GM18519 (cell line): ENCODE data around the gene ACP3.

Source experiments
- ATAC-seq: cut with Tn5 transposase; IDR thresholded peaks from one replicate; pipeline ENCODE4 v1.9.1; 2021; ENCODE audit warnings: mild to moderate bottlenecking, moderate library complexity; ENCODE audit not compliant: unreplicated experiment, low FRiP score

ACP3 gene

DNA sequence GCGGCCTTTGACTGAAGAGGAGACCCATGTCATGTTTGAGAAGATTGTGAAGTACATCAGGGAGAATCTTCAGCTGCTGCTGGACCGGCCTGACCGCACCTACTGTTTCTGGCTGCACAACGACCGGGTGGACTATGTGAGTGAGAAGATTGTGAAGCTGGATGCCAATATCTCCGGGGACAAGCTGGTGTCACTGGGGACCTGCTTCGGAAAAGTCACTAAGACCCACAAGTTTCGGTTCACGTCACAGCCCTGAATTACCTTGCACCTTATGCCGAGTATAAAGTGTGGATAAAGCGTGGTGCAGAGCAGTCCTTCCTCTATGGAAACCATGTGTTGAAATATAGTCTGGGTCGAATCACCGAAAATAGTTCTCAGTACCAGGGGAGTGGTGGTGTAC, 84.0 kb downstream of the ACP3 start:
- ATAC-seq, result no peak

DNA sequence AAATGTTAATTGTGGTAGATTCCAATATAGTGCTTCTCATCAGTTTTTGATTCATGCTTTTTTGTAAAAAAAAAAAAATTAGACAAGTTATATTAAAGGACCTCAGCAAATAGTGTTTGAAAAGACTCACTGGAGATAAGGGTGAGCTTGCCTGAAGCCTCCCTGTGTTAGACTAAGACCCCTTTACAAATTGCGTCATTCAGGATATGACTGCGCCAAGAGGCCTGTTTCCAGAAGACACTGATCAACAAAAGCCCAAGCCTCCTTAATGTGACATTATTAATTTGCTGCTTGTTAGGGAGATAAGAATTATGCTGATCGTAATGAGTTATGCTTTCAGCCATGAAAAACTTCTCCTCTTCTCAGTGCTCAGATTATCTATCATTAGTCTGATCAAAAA, 87.1 kb downstream of the ACP3 start:
- ATAC-seq, result no peak

DNA sequence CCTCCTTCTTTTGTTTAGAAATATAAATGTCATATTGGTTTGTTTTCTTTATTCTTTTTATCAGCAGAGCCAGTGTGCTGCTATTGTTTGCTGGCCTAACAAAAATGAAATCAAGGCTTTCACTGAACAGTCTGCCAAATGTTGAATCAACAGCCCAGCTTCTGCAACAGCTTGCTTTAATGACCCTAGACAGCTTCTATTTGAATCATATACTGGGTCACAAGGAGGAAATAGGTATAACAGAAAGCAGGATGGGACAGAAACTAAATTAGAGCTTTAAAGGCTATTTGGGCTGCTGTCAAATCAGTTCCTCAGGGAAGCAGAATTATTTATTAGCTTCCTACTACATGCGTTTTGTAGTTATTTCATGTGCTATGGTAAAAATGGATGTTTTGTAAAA, 88.0 kb downstream of the ACP3 start:
- no peak for ATAC-seq

DNA sequence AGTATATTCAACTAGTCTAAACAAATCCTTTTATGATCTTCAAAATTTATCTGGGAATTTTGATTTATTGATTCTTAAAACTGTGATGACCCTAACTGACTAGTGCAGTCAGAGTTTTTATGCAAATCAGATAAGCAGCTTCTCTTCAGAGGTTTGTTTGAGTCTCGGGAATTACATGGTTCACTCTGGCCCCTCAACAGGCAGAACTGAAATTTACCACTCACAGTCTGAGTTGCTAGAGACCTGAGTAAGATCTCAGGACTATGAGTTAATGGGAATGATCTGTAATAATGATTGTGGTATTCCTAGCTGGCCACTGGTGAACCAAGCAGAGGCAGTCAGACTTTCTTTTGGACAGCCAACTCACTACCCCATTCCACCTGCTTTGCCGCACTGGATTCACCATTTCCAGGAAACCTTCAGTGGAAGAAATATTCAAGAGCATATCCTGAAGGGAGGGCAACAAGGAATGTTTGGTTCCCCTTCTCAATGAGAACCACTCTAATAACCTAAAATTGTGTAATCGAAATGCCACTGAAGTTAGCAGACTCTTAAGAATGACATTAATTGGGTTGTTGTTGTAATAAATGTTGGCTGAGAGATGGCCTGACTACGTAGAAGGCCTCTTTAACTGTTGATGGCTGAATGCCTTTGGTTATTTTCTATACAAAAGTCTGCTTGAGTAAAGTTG, 88.5 kb downstream of the ACP3 start:
- no peak for ATAC-seq

DNA sequence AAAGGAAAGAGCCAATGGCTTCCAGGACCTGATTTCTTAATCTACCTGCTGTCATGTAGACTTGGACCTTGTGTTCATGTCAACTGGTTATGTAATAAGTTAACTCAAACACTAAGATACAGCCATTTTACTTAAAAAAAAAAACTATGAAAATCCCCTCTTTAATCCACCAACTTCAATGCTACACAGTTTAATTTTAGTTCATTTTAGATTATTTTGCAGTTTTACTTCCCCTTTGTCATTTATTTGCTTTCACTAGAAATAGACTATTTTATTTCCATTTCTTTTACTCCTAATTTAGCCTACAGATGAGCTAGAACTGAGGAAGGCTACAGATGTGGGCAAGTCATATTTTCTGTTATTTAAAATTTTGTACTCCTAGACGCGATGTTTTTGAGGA, 89.4 kb downstream of the ACP3 start:
- no peak for ATAC-seq

DNA sequence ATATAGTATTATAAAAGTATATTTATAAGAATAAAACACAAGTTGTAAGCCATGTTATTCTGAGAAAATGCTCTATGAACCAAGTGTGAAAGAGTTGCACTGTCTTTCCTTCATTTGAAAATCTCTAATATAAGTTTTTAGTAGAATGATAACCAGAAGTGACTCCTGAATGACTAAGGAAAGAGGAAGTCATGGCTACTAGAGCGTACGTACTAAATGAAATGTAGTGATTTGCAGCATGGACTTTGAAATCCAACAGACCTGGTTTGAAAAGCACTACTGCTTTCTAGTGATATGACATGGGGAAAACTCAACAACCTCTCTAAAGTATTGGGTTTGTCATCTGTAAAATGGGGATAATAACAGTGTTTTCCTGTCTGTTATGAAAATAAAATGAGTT, 89.8 kb downstream of the ACP3 start:
- no peak for ATAC-seq
